Measurements from ENCODE around the gene NDUFV1. TPM values are rescaled to one million over a fixed set of nuclear protein-coding genes. Genes with fewer than 3 reads are reported as not detected.
"Not testable (repeated sequence)": the region's sequence is repeated elsewhere in the genome, so short reads cannot be mapped to it uniquely, and the experiment has no call there.

NDUFV1 gene
- 202 TPM for total RNA-seq

GRCh38 chr11:67606492-67607295 is at the start of gene NDUFV1:
TSS of gene NDUFV1 (plus strand) at chr11:67606936. CDS start at chr11:67607005, 69 bp downstream.
- DNase-seq (ENCODE audit: low spot score), result peak; percentile 96

GRCh38 chr11:67558084-67558772 is 48.5 kb upstream of the NDUFV1 start:
- no peak for DNase-seq (ENCODE audit: low spot score)

- DNase-seq (ENCODE audit: low spot score), result no peak
Measured at GRCh38 chr11:67561971-67562619, 44.6 kb upstream of the NDUFV1 start.

- no peak for DNase-seq (ENCODE audit: low spot score)
Measured at GRCh38 chr11:67562963-67563704, 43.6 kb upstream of the NDUFV1 start.

- not testable (repeated sequence) for DNase-seq (ENCODE audit: low spot score)
Measured at GRCh38 chr11:67563705-67564114, 43.0 kb upstream of the NDUFV1 start.

GRCh38 chr11:67564230-67564629 is 42.5 kb upstream of the NDUFV1 start:
- no peak for DNase-seq (ENCODE audit: low spot score)

GRCh38 chr11:67571443-67571842 is 35.3 kb upstream of the NDUFV1 start:
- no peak for DNase-seq (ENCODE audit: low spot score)

- DNase-seq (ENCODE audit: low spot score), result no peak
Measured at GRCh38 chr11:67572305-67572704, 34.4 kb upstream of the NDUFV1 start.

GRCh38 chr11:67572747-67573419 is 33.9 kb upstream of the NDUFV1 start:
- peak; percentile 63 for DNase-seq (ENCODE audit: low spot score)

- no peak for DNase-seq (ENCODE audit: low spot score)
Measured at GRCh38 chr11:67574938-67575337, 31.8 kb upstream of the NDUFV1 start.

GRCh38 chr11:67576735-67577475 is 29.8 kb upstream of the NDUFV1 start:
- no peak for DNase-seq (ENCODE audit: low spot score)

- DNase-seq (ENCODE audit: low spot score), result no peak
Measured at GRCh38 chr11:67577951-67578350, 28.8 kb upstream of the NDUFV1 start.

- peak; percentile 80 for DNase-seq (ENCODE audit: low spot score)
Measured at GRCh38 chr11:67581469-67581868, 25.3 kb upstream of the NDUFV1 start.

GRCh38 chr11:67582011-67582410 is 24.7 kb upstream of the NDUFV1 start:
- DNase-seq (ENCODE audit: low spot score), result no peak

- peak; percentile 92 for DNase-seq (ENCODE audit: low spot score)
Measured at GRCh38 chr11:67583247-67584204, 23.2 kb upstream of the NDUFV1 start, which contains the start of gene GSTP1. TSS of gene GSTP1 (plus strand) at chr11:67583812. CDS start at chr11:67583844, 32 bp downstream.

GRCh38 chr11:67584205-67584880 is 22.4 kb upstream of the NDUFV1 start:
- DNase-seq (ENCODE audit: low spot score), result peak; percentile 79

- no peak for DNase-seq (ENCODE audit: low spot score)
Measured at GRCh38 chr11:67584881-67585873, 21.6 kb upstream of the NDUFV1 start.

All from mucosa of gallbladder (tissue), 1 donor.